ENCODE measurements around the gene AGR2. TPM values are rescaled to one million over a fixed set of nuclear protein-coding genes. Genes with fewer than 3 reads are reported as not detected.

The AGR2 gene
- total and polyA plus RNA-seq, 2 donors (not counting 1 experiment from before 2014, with no cell fraction given), result not detected

DNA sequence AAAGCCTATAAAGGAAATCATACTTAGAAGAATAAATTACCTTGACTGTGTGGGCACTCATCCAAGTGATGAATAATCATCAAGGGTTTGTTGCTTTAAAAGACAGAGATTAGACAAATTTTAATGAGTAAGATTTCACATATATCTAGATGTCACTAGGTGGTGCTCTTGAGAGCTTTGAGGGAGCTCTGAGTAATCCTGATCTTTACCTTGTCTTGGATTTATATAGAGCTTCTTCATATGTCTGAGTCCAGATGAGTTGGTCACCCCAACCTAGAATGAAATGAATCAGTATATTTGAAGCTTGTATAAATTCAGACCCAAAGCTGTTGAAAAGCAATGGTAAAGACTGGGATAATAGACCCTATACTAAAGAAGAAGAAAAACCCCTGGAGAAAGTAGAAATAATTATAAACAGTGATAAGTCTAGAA, 3.7 kb downstream of the AGR2 start:
- no peak for TF ChIP-seq EZH2 (IDR thresholded peaks at IDR 0.05; ENCODE audit: low read length, missing control alignments)
- TF ChIP-seq, protein P1, sequence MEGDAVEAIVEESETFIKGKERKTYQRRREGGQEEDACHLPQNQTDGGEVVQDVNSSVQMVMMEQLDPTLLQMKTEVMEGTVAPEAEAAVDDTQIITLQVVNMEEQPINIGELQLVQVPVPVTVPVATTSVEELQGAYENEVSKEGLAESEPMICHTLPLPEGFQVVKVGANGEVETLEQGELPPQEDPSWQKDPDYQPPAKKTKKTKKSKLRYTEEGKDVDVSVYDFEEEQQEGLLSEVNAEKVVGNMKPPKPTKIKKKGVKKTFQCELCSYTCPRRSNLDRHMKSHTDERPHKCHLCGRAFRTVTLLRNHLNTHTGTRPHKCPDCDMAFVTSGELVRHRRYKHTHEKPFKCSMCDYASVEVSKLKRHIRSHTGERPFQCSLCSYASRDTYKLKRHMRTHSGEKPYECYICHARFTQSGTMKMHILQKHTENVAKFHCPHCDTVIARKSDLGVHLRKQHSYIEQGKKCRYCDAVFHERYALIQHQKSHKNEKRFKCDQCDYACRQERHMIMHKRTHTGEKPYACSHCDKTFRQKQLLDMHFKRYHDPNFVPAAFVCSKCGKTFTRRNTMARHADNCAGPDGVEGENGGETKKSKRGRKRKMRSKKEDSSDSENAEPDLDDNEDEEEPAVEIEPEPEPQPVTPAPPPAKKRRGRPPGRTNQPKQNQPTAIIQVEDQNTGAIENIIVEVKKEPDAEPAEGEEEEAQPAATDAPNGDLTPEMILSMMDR (conservative IDR thresholded peaks at IDR 0.05 in 1 of 2, IDR thresholded peaks at IDR 0.05 in 1 of 2; ENCODE audit: low read depth in 1 of 2, low read length in 2 of 2), result peak; percentile 46 to 61
- H3K36me3 ChIP-seq (ENCODE audit: control insufficient read depth, insufficient read depth, low read length), result no peaks in the 10 kb centered on the region
- H3K9ac ChIP-seq (ENCODE audit: insufficient read depth, low read length), result no peak overlapping the region
- peaks cover 2% of the 10 kb centered on the region for H3K27me3 ChIP-seq (ENCODE audit: control insufficient read depth, insufficient read depth, low read length)
- no peaks in the 10 kb centered on the region for H3K9me3 ChIP-seq (ENCODE audit: control insufficient read depth, insufficient read depth, low read depth, low read length)
- no peak overlapping the region for H2AFZ ChIP-seq (ENCODE audit: low read length)
- no peak overlapping the region for H3K4me3 ChIP-seq (replicated peaks in 1 of 4; ENCODE audit: control extremely low read depth in 1 of 4, insufficient read depth in 1 of 4, low read depth in 3 of 4, low read length in 4 of 4)
- no peak overlapping the region for H3K27ac ChIP-seq (ENCODE audit: insufficient read depth, low read length)
- H3K79me2 ChIP-seq (ENCODE audit: control insufficient read depth, insufficient read depth, low read length), result no peaks in the 10 kb centered on the region
- no peaks in the 10 kb centered on the region for H3K4me1 ChIP-seq (ENCODE audit: control insufficient read depth, extremely low read depth, insufficient read depth, low read length)
- peak; percentile 67 to 79 for DNase-seq (ENCODE audit: low read depth in 2 of 2)
- H4K20me1 ChIP-seq (ENCODE audit: control insufficient read depth, extremely low read depth, insufficient read depth, low read length), result no peaks in the 10 kb centered on the region
- no peak overlapping the region for H3K4me2 ChIP-seq (ENCODE audit: extremely low read depth, insufficient read depth, low read length)

DNA sequence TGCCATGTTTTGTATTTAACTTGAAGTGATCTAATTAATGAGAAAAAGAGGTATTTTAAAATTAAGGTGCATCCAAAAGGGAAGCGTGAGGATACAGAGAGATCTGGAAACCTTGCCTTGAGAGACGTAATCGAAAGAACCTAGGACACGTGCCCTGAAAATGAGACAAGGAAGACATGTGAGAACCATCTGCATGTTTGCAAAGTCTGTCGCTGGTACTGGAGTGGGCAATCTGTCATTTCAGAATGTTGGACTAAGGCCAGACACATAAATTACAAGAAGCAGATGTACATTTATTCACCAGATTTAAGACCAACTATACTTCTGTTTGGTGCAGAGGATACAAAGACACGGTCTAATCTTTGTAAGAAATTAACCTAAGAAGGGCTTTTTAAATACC, 9.2 kb downstream of the AGR2 start:
- H3K9me3 ChIP-seq (ENCODE audit: control insufficient read depth, insufficient read depth, low read depth, low read length), result no peaks in the 10 kb centered on the region
- no peaks in the 10 kb centered on the region for H4K20me1 ChIP-seq (ENCODE audit: control insufficient read depth, extremely low read depth, insufficient read depth, low read length)
- no peaks in the 10 kb centered on the region for H3K79me2 ChIP-seq (ENCODE audit: control insufficient read depth, insufficient read depth, low read length)
- no peak overlapping the region for H3K4me3 ChIP-seq (replicated peaks in 1 of 4; ENCODE audit: control extremely low read depth in 1 of 4, insufficient read depth in 1 of 4, low read depth in 3 of 4, low read length in 4 of 4)
- no peak overlapping the region for H3K27ac ChIP-seq (ENCODE audit: insufficient read depth, low read length)
- H3K27me3 ChIP-seq (ENCODE audit: control insufficient read depth, insufficient read depth, low read length), result peaks cover 4% of the 10 kb centered on the region
- no peaks in the 10 kb centered on the region for H3K36me3 ChIP-seq (ENCODE audit: control insufficient read depth, insufficient read depth, low read length)
- H3K4me1 ChIP-seq (ENCODE audit: control insufficient read depth, extremely low read depth, insufficient read depth, low read length), result no peaks in the 10 kb centered on the region
- H3K9ac ChIP-seq (ENCODE audit: insufficient read depth, low read length), result no peak overlapping the region
- TF ChIP-seq EZH2 (IDR thresholded peaks at IDR 0.05; ENCODE audit: low read length, missing control alignments), result no peak
- TF ChIP-seq, protein P1 (conservative IDR thresholded peaks at IDR 0.05 in 1 of 2, IDR thresholded peaks at IDR 0.05 in 1 of 2; ENCODE audit: low read depth in 1 of 2, low read length in 2 of 2), result no peak
- H3K4me2 ChIP-seq (ENCODE audit: extremely low read depth, insufficient read depth, low read length), result no peak overlapping the region
- H2AFZ ChIP-seq (ENCODE audit: low read length), result no peak overlapping the region
- no peak for DNase-seq (ENCODE audit: low read depth in 2 of 2)

DNA sequence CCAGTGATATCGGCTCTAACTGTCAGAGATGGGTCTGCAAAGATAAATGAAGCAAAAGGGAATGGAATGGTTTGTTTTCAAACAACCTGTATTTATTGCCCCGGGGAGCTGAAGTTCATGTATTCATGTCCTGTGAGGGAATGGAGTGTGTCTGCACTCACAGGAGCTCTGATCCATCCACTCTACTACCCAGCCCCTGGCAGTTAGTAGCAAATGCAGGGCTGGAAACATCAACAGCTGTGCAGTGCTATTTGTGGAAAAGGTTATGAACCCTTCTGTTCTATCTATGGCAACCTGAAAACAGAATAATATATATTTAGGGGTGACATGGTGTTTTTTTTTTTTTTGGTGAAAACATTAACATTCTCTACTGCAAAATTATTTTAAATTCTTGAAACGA, 9.8 kb downstream of the AGR2 start:
- H3K9ac ChIP-seq (ENCODE audit: insufficient read depth, low read length), result no peak overlapping the region
- H3K79me2 ChIP-seq (ENCODE audit: control insufficient read depth, insufficient read depth, low read length), result no peaks in the 10 kb centered on the region
- no peak for TF ChIP-seq EZH2 (IDR thresholded peaks at IDR 0.05; ENCODE audit: low read length, missing control alignments)
- TF ChIP-seq, protein P1 (conservative IDR thresholded peaks at IDR 0.05 in 1 of 2, IDR thresholded peaks at IDR 0.05 in 1 of 2; ENCODE audit: low read depth in 1 of 2, low read length in 2 of 2), result no peak
- peaks cover 4% of the 10 kb centered on the region for H3K27me3 ChIP-seq (ENCODE audit: control insufficient read depth, insufficient read depth, low read length)
- no peaks in the 10 kb centered on the region for H3K4me1 ChIP-seq (ENCODE audit: control insufficient read depth, extremely low read depth, insufficient read depth, low read length)
- H3K4me3 ChIP-seq (replicated peaks in 1 of 4; ENCODE audit: control extremely low read depth in 1 of 4, insufficient read depth in 1 of 4, low read depth in 3 of 4, low read length in 4 of 4), result no peak overlapping the region
- H3K4me2 ChIP-seq (ENCODE audit: extremely low read depth, insufficient read depth, low read length), result no peak overlapping the region
- DNase-seq (ENCODE audit: low read depth in 2 of 2), result no peak
- no peak overlapping the region for H2AFZ ChIP-seq (ENCODE audit: low read length)
- no peak overlapping the region for H3K27ac ChIP-seq (ENCODE audit: insufficient read depth, low read length)
- no peaks in the 10 kb centered on the region for H3K9me3 ChIP-seq (ENCODE audit: control insufficient read depth, insufficient read depth, low read depth, low read length)
- H3K36me3 ChIP-seq (ENCODE audit: control insufficient read depth, insufficient read depth, low read length), result no peaks in the 10 kb centered on the region
- no peaks in the 10 kb centered on the region for H4K20me1 ChIP-seq (ENCODE audit: control insufficient read depth, extremely low read depth, insufficient read depth, low read length)
